H1 (cell line): ENCODE data around the gene CST5. TPM values are rescaled to one million over a fixed set of nuclear protein-coding genes. Genes with fewer than 3 reads are reported as not detected.

Experiments
- CTCF ChIA-PET: fragments of 300-600 bp; sonication (Branson Sonifier 250); formaldehyde crosslinking; loops from one replicate; lab custom pipeline; 2021; ENCODE audit not compliant: partially characterized antibody; lab: Charles Lee
- POLR2A ChIA-PET: fragments of 300-600 bp; sonication (Branson Sonifier 250); formaldehyde crosslinking; loops from one replicate; lab custom pipeline; 2021; ENCODE audit warnings: inconsistent platforms; ENCODE audit not compliant: partially characterized antibody; lab: Charles Lee
- DNase-seq, 2 experiments: peaks; one replicate each; pipeline versions ENCODE4 v3.0.0 to v3.0.0-alpha.2; 2010 to 2022; ENCODE audit warnings: low spot score in 2 of 2, low read depth in 1 of 2, mixed read lengths in 1 of 2
- FAIRE-seq: peaks from 2 replicates; lab custom pipeline; 2011; peaks lifted over from hg19 to GRCh38; lab: Jason Lieb, UNC
- H2AFZ ChIP-seq: 2 replicates; pipeline ENCODE4 v1.8.1; 2012; ENCODE audit warnings: low read length, inconsistent platforms
- H2AK5ac ChIP-seq: 2 replicates; pipeline ENCODE4 v1.6.1; 2013; ENCODE audit warnings: low read depth, low read length
- H2BK120ac ChIP-seq: replicated peaks from 2 replicates; pipeline ENCODE3; 2013; ENCODE audit warnings: low read depth, low read length, inconsistent platforms
- H2BK12ac ChIP-seq: 2 replicates; pipeline ENCODE4 v1.6.1; 2013; ENCODE audit warnings: low read depth, low read length
- H2BK15ac ChIP-seq: 2 replicates; pipeline ENCODE4 v1.6.1; 2013; ENCODE audit warnings: low read length
- H2BK20ac ChIP-seq: 2 replicates; pipeline ENCODE4 v1.6.1; 2013; ENCODE audit warnings: low read length
- H2BK5ac ChIP-seq: 2 replicates; pipeline ENCODE4 v1.6.1; 2013; ENCODE audit warnings: low read depth, low read length
- H3K14ac ChIP-seq: 2 replicates; pipeline ENCODE4 v1.6.1; 2013; ENCODE audit warnings: inconsistent platforms; ENCODE audit not compliant: insufficient read length
- H3K18ac ChIP-seq: 2 replicates; pipeline ENCODE4 v1.6.1; 2013; ENCODE audit warnings: low read length; ENCODE audit errors: extremely low read depth
- H3K23ac ChIP-seq: 2 replicates; pipeline ENCODE4 v1.6.1; 2013; ENCODE audit warnings: inconsistent platforms; ENCODE audit not compliant: insufficient read length
- H3K23me2 ChIP-seq: 2 replicates; pipeline ENCODE4 v1.6.1; 2013; ENCODE audit warnings: low read depth, low read length
- H3K27ac ChIP-seq: 2 replicates; pipeline ENCODE4 v1.6.1; 2011; ENCODE audit warnings: low read depth, low read length, inconsistent platforms
- H3K27me3 ChIP-seq, 4 experiments: replicated peaks in 1 of 4; 1 replicate in 1 of 4; 2 replicates in 3 of 4; pipeline versions ENCODE4 v1.6.1 to v1.8.1; 2011 to 2013; ENCODE audit warnings: low read length in 3 of 4, mild to moderate bottlenecking in 3 of 4, inconsistent platforms in 2 of 4, mixed read lengths in 2 of 4, moderate library complexity in 1 of 4; ENCODE audit not compliant: control insufficient read depth in 3 of 4, insufficient read depth in 3 of 4; ENCODE audit errors: extremely low read depth in 1 of 4
- H3K36me3 ChIP-seq, 4 experiments: 2 replicates each; pipeline versions ENCODE4 v1.6.1 to v1.8.1; 2011 to 2013; ENCODE audit warnings: mild to moderate bottlenecking in 4 of 4, low read length in 3 of 4, moderate library complexity in 2 of 4, control low read depth in 1 of 4, inconsistent platforms in 1 of 4; ENCODE audit not compliant: insufficient read depth in 4 of 4, control insufficient read depth in 2 of 4
- H3K4ac ChIP-seq: replicated peaks from 2 replicates; pipeline ENCODE3; 2013; ENCODE audit warnings: low read length, low read depth, mixed read lengths, inconsistent platforms; ENCODE audit not compliant: insufficient read length
- H3K4me1 ChIP-seq, 4 experiments: replicated peaks in 1 of 4; 1 replicate in 1 of 4; 2 replicates in 3 of 4; pipeline versions ENCODE4 v1.6.1 to v1.8.1; 2011 to 2013; ENCODE audit warnings: low read length in 3 of 4, inconsistent platforms in 2 of 4, mixed read lengths in 1 of 4; ENCODE audit not compliant: insufficient read depth in 4 of 4, control insufficient read depth in 3 of 4
- H3K4me2 ChIP-seq, 2 experiments: 2 replicates each; pipeline versions ENCODE4 v1.6.1 to v1.8.1; 2011 to 2013; ENCODE audit warnings: low read depth in 2 of 2, low read length in 2 of 2, control low read depth in 1 of 2, inconsistent platforms in 1 of 2, mild to moderate bottlenecking in 1 of 2; ENCODE audit not compliant: insufficient read depth in 1 of 2
- H3K4me3 ChIP-seq, 4 experiments: fragments of 200-600, 300-600 bp in 1 of 4; sonication (generic), shearing (Covaris generic), sonication (Bioruptor Twin) in 1 of 4; 2 replicates each; pipeline versions ENCODE4 v1.5.1 to v1.8.1; 2011 to 2016; ENCODE audit warnings: low read length in 4 of 4, low read depth in 3 of 4, control low read depth in 2 of 4, inconsistent platforms in 2 of 4, mild to moderate bottlenecking in 2 of 4, mixed read lengths in 1 of 4, moderate library complexity in 1 of 4; ENCODE audit not compliant: insufficient read depth in 2 of 4; ENCODE audit errors: extremely low read depth in 1 of 4
- H3K56ac ChIP-seq: replicated peaks from 2 replicates; pipeline ENCODE3; 2013; ENCODE audit warnings: low read depth, mild to moderate bottlenecking, mixed read lengths, low read length, inconsistent platforms; ENCODE audit not compliant: insufficient read length
- H3K79me1 ChIP-seq: 2 replicates; pipeline ENCODE4 v1.6.1; 2013; ENCODE audit warnings: low read depth, low read length, control low read depth
- H3K79me2 ChIP-seq, 2 experiments: 2 replicates each; pipeline versions ENCODE4 v1.6.1 to v1.8.1; 2012 to 2013; ENCODE audit warnings: low read length in 2 of 2, mild to moderate bottlenecking in 2 of 2, inconsistent platforms in 1 of 2; ENCODE audit not compliant: insufficient read depth in 2 of 2, control insufficient read depth in 1 of 2
- H3K9ac ChIP-seq, 4 experiments: replicated peaks in 1 of 4; 1 replicate in 1 of 4; 2 replicates in 3 of 4; pipeline versions ENCODE4 v1.6.1 to v1.8.1; 2011 to 2013; ENCODE audit warnings: low read depth in 3 of 4, low read length in 3 of 4, control low read depth in 2 of 4, mild to moderate bottlenecking in 2 of 4, moderate library complexity in 2 of 4, inconsistent platforms in 1 of 4; ENCODE audit errors: extremely low read depth in 1 of 4
- H3K9me3 ChIP-seq, 2 experiments: 2 replicates each; pipeline versions ENCODE4 v1.6.1 to v1.8.1; 2012 to 2013; ENCODE audit warnings: mild to moderate bottlenecking in 2 of 2, moderate library complexity in 2 of 2, control low read depth in 1 of 2, inconsistent platforms in 1 of 2, low read depth in 1 of 2, low read length in 1 of 2, mixed read lengths in 1 of 2; ENCODE audit not compliant: insufficient read depth in 2 of 2
- H4K20me1 ChIP-seq, 2 experiments: replicated peaks in 1 of 2; 2 replicates each; pipeline versions ENCODE3 to v1.8.1; 2011 to 2013; ENCODE audit warnings: inconsistent platforms in 2 of 2, low read length in 2 of 2, mild to moderate bottlenecking in 1 of 2; ENCODE audit not compliant: insufficient read depth in 2 of 2, control insufficient read depth in 1 of 2
- H4K5ac ChIP-seq: 2 replicates; pipeline ENCODE4 v1.6.1; 2013; ENCODE audit warnings: low read length, low read depth, mixed read lengths, inconsistent platforms; ENCODE audit not compliant: insufficient read length
- H4K8ac ChIP-seq: 2 replicates; pipeline ENCODE4 v1.8.0; 2013; ENCODE audit warnings: mild to moderate bottlenecking, moderate library complexity, low read length, inconsistent platforms; ENCODE audit not compliant: insufficient read depth; ENCODE audit errors: extremely low read depth
- H4K91ac ChIP-seq: replicated peaks from 2 replicates; pipeline ENCODE3; 2013; ENCODE audit warnings: low read length, mixed read lengths, inconsistent platforms; ENCODE audit not compliant: insufficient read length
- E2F6 ChIP-seq: IDR thresholded peaks from 2 replicates; pipeline ENCODE4 v1.6.1; 2012; ENCODE audit warnings: inconsistent platforms
- FOSL1 ChIP-seq: IDR thresholded peaks from 2 replicates; pipeline ENCODE4 v1.6.1; 2011; ENCODE audit warnings: mild to moderate bottlenecking, low read depth, low read length, moderate library complexity; ENCODE audit not compliant: insufficient read depth
- HDAC2 ChIP-seq, 2 experiments: fragments of 300-600 bp in 1 of 2; sonication (generic) in 1 of 2; IDR thresholded peaks; 2 replicates each; pipeline ENCODE4 v1.6.1; 2011 to 2012; ENCODE audit warnings: low read depth in 2 of 2, low read length in 2 of 2, mild to moderate bottlenecking in 2 of 2, moderate library complexity in 2 of 2, borderline replicate concordance in 1 of 2, inconsistent platforms in 1 of 2
- JUND ChIP-seq: IDR thresholded peaks from 2 replicates; pipeline ENCODE4 v1.6.1; 2011; ENCODE audit warnings: mild to moderate bottlenecking, improper control_type of control experiment, low read length
- MAX ChIP-seq: IDR thresholded peaks from 2 replicates; pipeline ENCODE4 v1.6.1; 2012; ENCODE audit warnings: inconsistent platforms
- SAP30 ChIP-seq: fragments of 300-600 bp; sonication (generic); IDR thresholded peaks from 2 replicates; pipeline ENCODE4 v1.7.1; 2012; ENCODE audit warnings: low read length, moderate library complexity, mild to moderate bottlenecking, inconsistent platforms; ENCODE audit not compliant: insufficient read depth, insufficient replicate concordance
- SIRT6 ChIP-seq: IDR thresholded peaks from one replicate; pipeline ENCODE4 v1.7.1; 2012; ENCODE audit warnings: low read length, inconsistent platforms
- SP4 ChIP-seq: IDR thresholded peaks from 2 replicates; pipeline ENCODE4 v1.6.1; 2012; ENCODE audit warnings: low read length, inconsistent platforms
- TBP ChIP-seq: IDR thresholded peaks from 2 replicates; pipeline ENCODE4 v1.6.1; 2011; ENCODE audit warnings: low read depth, low read length, improper control_type of control experiment
- WGBS, 2 experiments: shearing (Covaris generic) in 1 of 2; methylation state at CpG; one replicate each; pipeline versions ENCODE4 v1.1.6 to v1.1.7; 2013 to 2015; ENCODE audit warnings: low lambda C conversion rate in 2 of 2, mixed read lengths in 2 of 2, inconsistent platforms in 1 of 2, low coverage in 1 of 2, missing lambda C conversion rate in 1 of 2; ENCODE audit not compliant: insufficient replicate concordance in 2 of 2, insufficient coverage in 1 of 2, insufficient read length in 1 of 2; ENCODE audit errors: extremely low coverage in 1 of 2, missing lambda C conversion rate in 1 of 2; 5-methylcytosine and 5-hydroxymethylcytosine counted together
- polyA plus RNA-seq, 7 experiments: library from polyadenylated mRNA; depleted of rRNA in 3 of 7; stranded (reverse) in 5 of 7; unstranded in 2 of 7; fragments of >200 nt in 5 of 7; fragments of 200-250 nt in 2 of 7; gene quantifications; 1 replicate in 5 of 7; 2 replicates in 1 of 7; 4 replicates in 1 of 7; pipeline versions ENCODE4 v1.2.1 to v1.2.3, GENCODE V29; 2011 to 2013; ENCODE audit warnings: missing spikeins in 2 of 7, mixed read lengths in 2 of 7
- total RNA-seq: library from RNA; stranded (reverse); fragmentation: NEBNext Ultra II Directional; extraction: Animal tissue kit (Norgen Biotek cat#: 25700); gene quantifications from 2 replicates; pipeline ENCODE4 v1.2.1, GENCODE V29; 2021

CST5 gene
- total and polyA plus RNA-seq, 2 of the 8 experiments (the other 6 are each of a cell fraction or from before 2014, with no cell fraction given) = not detected

GRCh38 chr20:23918101-23918862, 38.7 kb upstream of the CST5 start:
- H2BK20ac ChIP-seq = no peak overlapping the region
- H2BK5ac ChIP-seq = no peak overlapping the region
- TF ChIP-seq E2F6 = no peak
- TF ChIP-seq MAX = no peak
- no peak for TF ChIP-seq SP4
- no peak for TF ChIP-seq TBP
- no peak for TF ChIP-seq JUND
- TF ChIP-seq HDAC2 (IDR thresholded peaks at IDR 0.05; ENCODE audit: borderline replicate concordance in 1 of 2, low read depth in 2 of 2, low read length in 2 of 2) = no peak
- TF ChIP-seq SIRT6 = no peak
- TF ChIP-seq SAP30 = no peak
- TF ChIP-seq FOSL1 = no peak
- H2BK120ac ChIP-seq = no peak overlapping the region
- H3K14ac ChIP-seq = no peak overlapping the region
- H2BK15ac ChIP-seq = no peak overlapping the region
- H3K4me2 ChIP-seq = no peak overlapping the region
- no peak for FAIRE-seq
- no peak overlapping the region for H3K27ac ChIP-seq
- no peak overlapping the region for H3K18ac ChIP-seq
- peaks cover 0 to 4% (median 1%) of the 10 kb centered on the region in 4 experiments; a peak in 2 of 7 replicates for H3K4me1 ChIP-seq
- H3K23me2 ChIP-seq = no peaks in the 10 kb centered on the region; the same call in 1 of the 2 replicates
- ChIA-PET POLR2A (no interaction called here), CTCF (interaction anchor here (0.8 to 1.1 kb wide), 2 partner anchors 29 to 99 kb away, joined by 3 to 4 read pairs; no protein-coding TSS in a partner anchor)
- no peak overlapping the region for H2BK12ac ChIP-seq
- H3K9ac ChIP-seq = no peak overlapping the region
- H3K79me1 ChIP-seq = no peaks in the 10 kb centered on the region
- no peak overlapping the region for H4K91ac ChIP-seq
- no peak overlapping the region for H2AFZ ChIP-seq
- H3K4me3 ChIP-seq = no peak overlapping the region
- WGBS, 2 experiments = 72% methylated on average over 11 of the region's 11 CpGs; no CpG with 5 or more reads in 1 of the 2 experiments
- H3K23ac ChIP-seq = no peak overlapping the region
- no peak overlapping the region for H4K5ac ChIP-seq
- H3K27me3 ChIP-seq = no peaks in the 10 kb centered on the region
- H2AK5ac ChIP-seq = no peak overlapping the region
- no peaks in the 10 kb centered on the region for H3K36me3 ChIP-seq
- no peak overlapping the region for H3K4ac ChIP-seq
- DNase-seq = no peak
- no peaks in the 10 kb centered on the region for H3K9me3 ChIP-seq
- H4K8ac ChIP-seq = no peak overlapping the region; the same call in 1 of the 2 replicates
- H3K56ac ChIP-seq = no peak overlapping the region
- no peaks in the 10 kb centered on the region for H3K79me2 ChIP-seq
- H4K20me1 ChIP-seq = no peaks in the 10 kb centered on the region
